Measurements from ENCODE around the gene TTC34. TPM values are rescaled to one million over a fixed set of nuclear protein-coding genes. Genes with fewer than 3 reads are reported as not detected.

The TTC34 gene
- total and polyA plus RNA-seq, 9 of the 15 experiments (the other 6 are each of a cell fraction or from before 2014, with no cell fraction given): 0.03 to 0.38 (median 0.05) TPM; not detected in 2

DNA sequence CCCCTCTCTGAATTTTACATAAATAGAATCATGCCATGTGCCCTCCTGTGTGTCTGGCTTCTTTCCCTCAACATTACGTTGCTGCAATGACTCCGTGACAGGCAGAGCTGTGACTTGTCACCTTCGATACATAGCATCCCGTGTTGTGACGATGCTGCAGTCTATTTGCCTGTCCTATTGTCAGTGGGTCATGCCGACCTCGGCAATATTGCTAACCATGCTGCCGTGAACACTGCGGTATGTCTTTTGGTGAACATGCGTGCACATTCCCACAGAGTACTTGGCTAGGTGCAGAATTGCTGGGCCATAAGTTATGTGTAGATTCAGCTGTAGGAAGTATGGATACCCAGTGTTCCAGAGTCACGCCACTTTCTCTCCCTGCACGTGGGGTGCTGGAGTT, 36.3 kb upstream of the TTC34 start:
- intact Hi-C loops (cut with micrococcal nuclease): no loop called here
- Histone ChIP-seq H3K79me2 (ENCODE audit: control insufficient read depth, insufficient read depth, low read length) (no peaks in the 10 kb centered on the region), H3K27me3 (ENCODE audit: control insufficient read depth in 2 of 2, insufficient read depth in 2 of 2, low read length in 2 of 2) (peaks cover 6 to 38% of the 10 kb centered on the region in 2 experiments; a peak in 4 of 5 replicates), H2AFZ (ENCODE audit: low read depth, low read length) (no peak overlapping the region), H3K4me2 (ENCODE audit: insufficient read depth, low read length) (no peak overlapping the region), H3K9me1 (ENCODE audit: control insufficient read depth, insufficient read depth, low read length) (no peaks in the 10 kb centered on the region), H3K27ac (ENCODE audit: extremely low read depth, low read depth, low read length) (no peak overlapping the region), H3K4me3 (no peak overlapping the region), H4K20me1 (replicated peaks; ENCODE audit: control insufficient read depth, insufficient read depth, low read length) (no peaks in the 10 kb centered on the region), H3K9me3 (replicated peaks; ENCODE audit: control insufficient read depth, insufficient read depth, low read depth, low read length) (no peaks in the 10 kb centered on the region), H3K4me1 (replicated peaks in 1 of 2; ENCODE audit: control insufficient read depth in 2 of 2, insufficient read depth in 2 of 2, low read length in 2 of 2) (no peaks in the 10 kb centered on the region), H3K9ac (ENCODE audit: insufficient read depth in 1 of 2, low read depth in 2 of 2, low read length in 2 of 2) (no peak overlapping the region), H3K36me3 (ENCODE audit: control insufficient read depth, insufficient read depth, low read length) (no peaks in the 10 kb centered on the region)
- POLR2A ChIA-PET: no interaction called here
- no peak for DNase-seq (ENCODE audit: extremely low read depth in 1 of 4, low spot score in 3 of 4)
- CTCF ChIA-PET (ENCODE audit: low intra/inter-chr PET ratio): no interaction called here
- no peak for FAIRE-seq
- no peak for ATAC-seq
- no peak for TF ChIP-seq ZNF197 (CRISPR knock-in tag; IDR thresholded peaks at IDR 0.05; ENCODE audit: low read depth)
- no peak for TF ChIP-seq TRIM24 (IDR thresholded peaks at IDR 0.05)
- TF ChIP-seq, protein P1, sequence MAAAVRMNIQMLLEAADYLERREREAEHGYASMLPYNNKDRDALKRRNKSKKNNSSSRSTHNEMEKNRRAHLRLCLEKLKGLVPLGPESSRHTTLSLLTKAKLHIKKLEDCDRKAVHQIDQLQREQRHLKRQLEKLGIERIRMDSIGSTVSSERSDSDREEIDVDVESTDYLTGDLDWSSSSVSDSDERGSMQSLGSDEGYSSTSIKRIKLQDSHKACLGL (CRISPR knock-in tag; IDR thresholded peaks at IDR 0.05; ENCODE audit: borderline replicate concordance, poor library complexity, severe bottlenecking): no peak
- no peak for TF ChIP-seq MNT (conservative IDR thresholded peaks at IDR 0.05)
- TF ChIP-seq SMARCA4 (IDR thresholded peaks at IDR 0.05): no peak
- TF ChIP-seq CBFA2T2 (conservative IDR thresholded peaks at IDR 0.05): no peak
- no peak for TF ChIP-seq MEIS2 (IDR thresholded peaks at IDR 0.05; ENCODE audit: partially characterized antibody)
- TF ChIP-seq, protein P2, sequence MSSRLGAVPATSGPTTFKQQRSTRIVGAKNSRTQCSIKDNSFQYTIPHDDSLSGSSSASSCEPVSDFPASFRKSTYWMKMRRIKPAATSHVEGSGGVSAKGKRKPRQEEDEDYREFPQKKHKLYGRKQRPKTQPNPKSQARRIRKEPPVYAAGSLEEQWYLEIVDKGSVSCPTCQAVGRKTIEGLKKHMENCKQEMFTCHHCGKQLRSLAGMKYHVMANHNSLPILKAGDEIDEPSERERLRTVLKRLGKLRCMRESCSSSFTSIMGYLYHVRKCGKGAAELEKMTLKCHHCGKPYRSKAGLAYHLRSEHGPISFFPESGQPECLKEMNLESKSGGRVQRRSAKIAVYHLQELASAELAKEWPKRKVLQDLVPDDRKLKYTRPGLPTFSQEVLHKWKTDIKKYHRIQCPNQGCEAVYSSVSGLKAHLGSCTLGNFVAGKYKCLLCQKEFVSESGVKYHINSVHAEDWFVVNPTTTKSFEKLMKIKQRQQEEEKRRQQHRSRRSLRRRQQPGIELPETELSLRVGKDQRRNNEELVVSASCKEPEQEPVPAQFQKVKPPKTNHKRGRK (tag; IDR thresholded peaks at IDR 0.05): no peak
- no peak for TF ChIP-seq BCOR (IDR thresholded peaks at IDR 0.05)
- TF ChIP-seq DMBX1 (CRISPR knock-in tag; IDR thresholded peaks at IDR 0.05; ENCODE audit: borderline replicate concordance): no peak
- TF ChIP-seq SAP30 (IDR thresholded peaks at IDR 0.05; ENCODE audit: borderline replicate concordance, insufficient read depth, low read depth, low read length, poor library complexity, severe bottlenecking): no peak
- TF ChIP-seq HMGN3 (IDR thresholded peaks at IDR 0.05; ENCODE audit: borderline replicate concordance, extremely low read depth, insufficient read length, low read depth, low read length): no peak
- TF ChIP-seq RBBP5 (IDR thresholded peaks at IDR 0.05; ENCODE audit: borderline replicate concordance, insufficient read depth, low read length, poor library complexity, severe bottlenecking): no peak
- TF ChIP-seq NFRKB (IDR thresholded peaks at IDR 0.05; ENCODE audit: low read depth): no peak
- no peak for TF ChIP-seq CBX8 (IDR thresholded peaks at IDR 0.05; ENCODE audit: borderline replicate concordance, extremely low read depth, low read depth, low read length, poor library complexity, severe bottlenecking)
- TF ChIP-seq U2AF1 (optimal IDR thresholded peaks at IDR 0.05; ENCODE audit: low read depth, low read length): no peak
- BruUV-seq (replicated peaks): no TSS peak
- in situ Hi-C loops (cut with MboI): no loop called here
- WGBS (ENCODE audit: insufficient coverage, low coverage, missing lambda C conversion rate): 0% methylated on average over 12 of the region's 12 CpGs
